ENCODE results near the gene DPM2.
A peak's percentile ranks its signal among the peaks of the same experiment; 100 is the strongest.

Gene DPM2

DNA sequence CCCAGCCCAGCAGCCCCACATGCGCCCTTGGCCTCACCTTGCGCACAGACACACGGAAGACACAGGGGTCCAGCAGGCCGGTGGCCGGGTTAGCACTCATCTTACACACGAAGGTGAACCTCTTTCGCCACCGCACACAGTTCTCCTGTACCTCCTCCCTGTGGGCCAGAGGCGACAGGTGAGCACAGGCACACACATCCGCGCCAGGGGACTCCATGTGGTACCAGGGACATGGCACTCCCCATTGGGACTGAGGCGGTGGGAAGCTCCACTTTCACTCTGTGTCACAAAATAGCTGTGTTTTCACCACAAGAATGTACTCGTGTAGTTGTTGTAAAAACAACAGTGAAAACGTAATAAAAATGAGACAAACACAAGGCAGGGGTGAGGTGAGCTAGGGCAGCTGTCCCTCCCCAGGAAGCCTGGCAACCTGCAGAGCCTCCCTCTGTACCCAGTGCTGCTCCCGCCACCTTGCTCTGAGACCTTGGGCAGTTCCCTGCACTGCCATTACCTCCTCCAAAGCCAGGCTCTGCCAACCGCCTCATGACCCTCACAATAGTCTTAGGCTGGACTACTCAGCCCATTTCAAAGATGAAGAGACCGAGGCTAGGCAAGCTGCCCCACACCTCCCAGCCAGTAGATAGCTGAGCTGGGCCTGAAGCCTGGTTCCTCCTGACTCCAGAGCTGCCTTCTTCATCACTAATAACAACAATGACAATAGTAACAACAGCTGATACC lies 16.3 kb upstream of the DPM2 start:
- no peak for DNase-seq

DNA sequence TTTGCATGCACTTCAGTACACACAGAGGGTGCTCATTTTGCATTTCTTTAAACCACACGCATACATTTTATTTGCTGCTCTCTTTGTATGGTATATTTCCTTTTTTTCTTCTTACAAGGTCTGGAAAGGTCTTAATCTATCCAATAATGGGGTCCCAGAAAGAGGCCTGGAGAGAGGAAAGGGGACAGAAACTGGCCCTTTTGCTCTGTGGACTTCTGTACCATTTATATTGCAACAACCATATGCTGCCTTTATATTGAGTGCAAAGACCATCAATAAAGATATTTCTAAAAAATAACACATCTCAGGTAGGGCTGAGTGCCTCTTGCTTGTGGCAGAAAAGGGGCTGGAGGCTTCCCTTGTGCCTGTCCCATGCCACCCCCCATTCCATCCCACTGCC lies 15.5 kb upstream of the DPM2 start:
- DNase-seq = no peak

DNA sequence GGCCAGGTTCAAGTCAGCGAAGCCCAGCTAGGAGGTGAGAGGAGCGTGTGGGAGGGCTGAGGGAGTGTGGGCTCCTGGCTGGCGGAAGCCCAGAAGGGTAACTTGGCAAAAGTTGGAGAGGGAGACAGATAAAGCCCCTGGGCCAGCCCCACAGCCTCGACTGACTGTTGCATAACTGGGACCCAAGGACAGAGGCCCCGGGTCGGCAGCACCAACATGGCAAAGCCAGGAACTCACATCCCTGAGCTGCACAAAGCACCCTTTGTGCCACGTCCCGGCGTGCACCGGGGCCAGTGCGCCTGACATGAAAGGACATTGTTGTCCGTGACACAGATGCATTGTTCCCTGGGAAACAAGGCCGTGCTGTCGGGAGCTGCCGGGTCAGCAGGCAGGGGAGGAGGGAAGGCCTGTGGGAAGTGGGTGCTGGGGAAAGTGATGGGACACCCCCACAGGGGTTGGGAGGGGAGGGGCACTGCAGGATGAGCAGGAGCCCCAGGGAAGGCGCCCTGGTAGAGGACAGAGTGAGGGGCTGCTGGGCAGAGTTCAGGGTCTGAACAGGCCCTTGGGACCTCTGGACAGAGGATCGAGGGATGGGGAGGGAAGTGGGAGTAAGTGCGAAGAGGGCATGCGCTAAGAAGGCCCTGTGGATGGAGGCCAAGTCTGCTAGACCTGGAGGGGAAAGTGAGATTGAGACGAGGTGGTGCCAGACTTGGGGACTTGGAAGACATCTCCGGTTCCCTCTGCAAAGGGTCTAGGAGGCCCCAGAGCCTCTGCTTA lies 13.0 kb upstream of the DPM2 start:
- no peak for DNase-seq

DNA sequence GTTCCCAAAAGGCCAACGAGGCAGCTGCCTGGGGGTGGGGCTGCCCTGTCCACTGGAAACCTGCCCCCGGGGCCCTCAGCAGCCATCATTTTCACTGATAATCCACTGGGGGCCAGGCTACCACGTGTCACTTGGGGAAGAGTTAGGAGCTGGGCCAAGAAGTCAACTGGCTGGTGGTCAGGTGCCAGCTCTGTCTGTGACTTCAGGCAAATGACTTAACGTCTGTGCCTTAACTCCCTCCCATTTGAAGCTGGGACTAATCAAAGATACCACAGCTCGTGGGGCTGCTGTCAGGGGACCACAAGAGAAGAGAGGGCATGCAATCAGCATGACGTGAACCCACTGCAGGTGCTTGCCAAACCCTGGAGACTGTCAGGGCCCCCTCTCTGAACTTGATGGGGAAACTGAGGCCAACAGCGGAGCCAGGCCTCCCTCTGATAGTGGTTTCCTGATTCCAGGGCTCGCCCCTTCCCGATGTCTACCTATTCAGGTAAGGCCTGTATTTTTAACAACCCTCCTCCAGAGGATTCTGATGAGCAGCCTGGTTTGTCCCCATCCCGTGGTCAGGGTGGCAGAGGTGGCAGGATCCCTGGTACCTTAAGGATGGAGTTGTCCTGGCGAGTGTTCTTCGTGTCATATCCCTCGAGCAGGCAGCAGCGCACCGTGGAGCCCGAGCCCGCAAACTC lies 12.3 kb upstream of the DPM2 start:
- no peak for DNase-seq

DNA sequence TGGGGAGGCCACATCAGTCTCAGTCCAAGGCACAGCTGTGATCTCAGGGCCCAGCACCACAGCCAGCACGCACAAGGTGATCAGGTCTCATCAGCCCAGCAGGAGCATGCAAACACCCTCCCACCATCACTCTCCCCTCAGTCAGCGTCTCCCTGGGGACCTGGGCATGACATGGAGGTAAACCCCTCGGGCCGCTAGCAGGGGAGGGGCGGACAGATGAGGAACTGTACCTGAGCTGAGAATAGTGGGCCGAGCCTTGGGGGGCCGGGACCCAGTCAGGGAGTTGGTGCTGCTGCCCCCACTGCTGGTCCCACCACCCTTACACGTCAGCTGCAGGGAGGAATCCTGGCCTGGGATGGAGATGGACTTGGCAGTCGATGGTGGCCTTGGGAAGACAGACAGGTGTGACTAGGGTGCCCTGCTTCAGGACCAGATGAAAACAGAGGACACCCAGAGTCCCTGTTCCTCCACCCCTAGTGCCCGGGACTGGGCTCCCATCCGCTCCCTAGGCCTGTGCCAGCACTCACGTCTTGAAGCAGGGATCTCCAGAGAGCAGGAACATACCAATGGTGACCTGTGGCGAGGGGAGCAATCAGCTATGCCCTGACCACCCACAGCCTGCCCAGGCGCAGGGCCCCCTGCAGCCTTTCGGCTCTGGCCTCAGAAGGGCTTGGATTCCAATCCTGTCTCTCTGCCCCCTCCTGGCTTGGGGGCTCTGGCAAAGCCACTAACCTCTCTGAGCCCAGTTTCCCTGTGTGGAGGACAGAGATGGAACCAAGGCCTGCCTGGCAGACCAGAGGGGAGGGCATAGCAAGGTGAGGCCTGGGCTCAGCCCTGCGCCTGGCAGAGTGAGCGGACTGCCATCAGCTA lies 10.4 kb upstream of the DPM2 start:
- no peak for DNase-seq

DNA sequence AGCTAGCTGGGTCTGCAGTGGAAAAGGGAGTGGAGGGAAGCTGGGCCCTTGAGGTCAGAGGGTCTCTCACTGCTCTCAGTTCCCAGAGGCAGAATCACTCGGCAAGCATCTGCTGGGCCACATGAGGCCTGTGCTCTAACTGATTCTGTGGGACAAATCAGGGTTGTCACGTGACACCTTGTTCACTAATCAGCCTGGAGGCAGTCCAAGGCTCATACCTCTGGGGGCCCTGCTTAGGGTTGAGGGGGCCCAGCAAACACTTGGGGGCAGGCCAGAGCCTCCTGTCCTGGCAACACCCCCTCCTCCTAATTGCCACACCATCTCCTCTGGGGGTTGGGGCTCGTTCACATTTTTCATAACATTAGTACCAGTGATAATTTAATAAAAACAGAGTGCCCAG lies 9.1 kb upstream of the DPM2 start:
- no peak for DNase-seq

DNA sequence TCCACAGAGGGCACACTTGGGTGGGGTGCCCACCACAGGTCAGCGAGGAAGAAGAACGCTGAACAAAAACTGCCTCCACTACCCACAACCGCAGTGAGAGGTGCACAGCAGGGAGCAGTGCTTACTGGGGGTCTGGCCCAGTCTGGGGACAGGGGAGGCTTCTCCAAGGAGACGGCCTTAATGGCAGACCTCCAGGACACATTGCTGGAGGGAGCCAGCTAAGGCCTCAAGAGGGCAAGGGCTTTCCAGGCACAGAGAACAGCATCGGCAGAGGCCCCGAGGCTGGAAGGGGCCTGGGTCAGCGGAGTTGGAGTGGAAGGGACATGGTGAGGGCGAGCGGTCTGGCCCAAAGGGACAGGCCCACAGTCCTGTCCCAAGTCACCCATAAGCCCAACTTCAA lies 8.3 kb upstream of the DPM2 start:
- DNase-seq = no peak

DNA sequence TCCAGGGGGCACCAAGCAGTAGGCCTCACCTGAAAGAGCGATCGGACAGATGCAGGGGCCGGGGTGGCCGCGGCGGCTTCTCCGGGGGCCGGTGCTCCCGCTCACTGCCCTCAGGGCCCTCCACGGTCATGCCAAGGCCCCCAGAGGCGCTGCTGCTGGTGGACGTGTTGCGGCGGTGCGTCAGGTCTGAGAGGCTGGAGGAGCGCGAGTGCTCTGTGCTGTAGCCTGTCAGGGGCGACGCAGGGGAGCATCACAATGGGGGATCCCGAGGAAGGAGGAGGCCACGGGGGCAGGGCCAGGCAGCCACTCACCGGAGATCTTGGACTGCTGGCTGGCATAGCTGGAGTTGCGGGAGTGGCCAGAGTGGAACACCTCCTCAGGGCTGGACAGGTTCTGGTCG lies 7.7 kb upstream of the DPM2 start:
- no peak for DNase-seq

DNA sequence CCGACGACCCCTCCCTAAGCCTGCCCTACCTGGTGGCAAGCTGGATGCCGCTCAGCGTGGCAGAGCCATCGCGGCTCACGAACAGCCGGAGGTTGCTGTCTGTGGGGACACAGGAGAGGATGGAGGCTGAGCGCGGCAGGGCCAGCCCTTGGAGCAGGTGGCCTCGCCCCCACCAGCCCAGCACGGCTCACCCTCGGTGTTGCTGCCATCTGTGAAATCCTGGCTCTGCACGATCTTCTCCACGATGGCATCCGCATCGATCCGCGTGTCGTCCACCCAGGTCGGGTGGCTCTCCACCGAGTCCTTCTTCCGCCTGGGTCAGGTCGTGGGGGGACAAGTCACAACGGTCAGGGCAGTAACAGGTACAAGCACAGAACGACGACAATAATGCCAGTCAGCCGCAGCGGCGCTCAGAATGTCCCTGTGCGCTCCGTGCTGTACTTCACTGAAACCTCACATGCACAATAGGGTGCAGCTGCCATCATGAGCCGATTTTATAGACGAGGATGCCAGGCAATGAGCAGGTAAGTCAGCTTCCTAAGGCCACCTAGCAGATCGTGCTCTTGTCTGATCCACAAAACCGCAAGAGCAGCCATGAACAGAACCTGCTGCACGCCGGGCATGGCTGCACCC lies 7.0 kb upstream of the DPM2 start:
- no peak for DNase-seq

DNA sequence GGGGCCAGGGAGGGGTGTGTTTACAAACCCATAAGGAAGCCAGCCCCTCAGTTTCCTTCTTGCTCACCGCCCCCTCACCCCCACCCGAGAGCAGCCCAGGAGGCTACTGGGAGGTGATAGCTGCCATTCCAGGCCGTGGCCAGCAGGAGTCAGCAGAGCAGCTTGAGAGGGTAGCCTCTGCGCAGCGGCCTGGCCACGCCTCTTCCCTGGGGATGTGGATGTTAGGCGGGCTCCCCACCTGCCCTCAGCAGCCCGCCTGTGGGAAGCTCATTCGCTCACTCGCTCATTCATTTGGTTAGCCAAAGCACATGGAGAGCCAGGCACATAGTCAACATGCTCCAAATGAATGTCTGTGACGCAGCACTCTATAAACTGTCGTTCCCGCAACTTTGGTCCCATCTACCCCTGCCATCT lies 6.1 kb upstream of the DPM2 start:
- peak; percentile 70 for DNase-seq

DNA sequence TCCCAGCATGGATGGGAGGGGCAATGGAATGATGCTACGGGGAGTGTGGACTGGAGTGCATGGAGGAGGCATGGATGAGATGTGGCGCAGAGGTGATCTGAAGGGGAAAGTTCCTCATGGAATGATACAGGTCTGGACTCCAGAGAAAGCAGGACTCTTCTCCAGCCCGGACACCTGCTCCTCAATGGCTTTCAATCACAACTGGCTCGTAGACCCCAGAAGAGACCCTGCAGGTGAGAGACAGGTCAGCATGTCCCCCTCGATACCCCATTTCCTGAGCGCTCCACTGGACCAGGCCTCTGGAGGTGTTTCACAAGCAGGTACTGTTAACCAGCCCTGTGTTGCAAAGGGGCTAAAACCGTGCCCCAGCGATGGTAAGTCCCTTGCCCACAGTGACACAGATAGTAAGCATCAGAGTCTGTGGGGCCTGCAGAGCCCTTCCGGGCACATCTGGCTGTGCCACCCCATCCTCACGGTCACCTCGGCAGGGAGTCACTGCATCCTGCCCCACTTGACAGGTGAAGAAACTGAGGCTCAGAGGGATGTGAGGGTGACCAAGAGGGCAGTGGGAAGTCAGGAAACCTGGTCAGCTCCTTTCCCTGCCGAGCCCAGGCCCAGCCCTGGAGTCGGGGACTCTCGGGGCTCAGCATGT lies 5.5 kb upstream of the DPM2 start:
- no peak for DNase-seq

DNA sequence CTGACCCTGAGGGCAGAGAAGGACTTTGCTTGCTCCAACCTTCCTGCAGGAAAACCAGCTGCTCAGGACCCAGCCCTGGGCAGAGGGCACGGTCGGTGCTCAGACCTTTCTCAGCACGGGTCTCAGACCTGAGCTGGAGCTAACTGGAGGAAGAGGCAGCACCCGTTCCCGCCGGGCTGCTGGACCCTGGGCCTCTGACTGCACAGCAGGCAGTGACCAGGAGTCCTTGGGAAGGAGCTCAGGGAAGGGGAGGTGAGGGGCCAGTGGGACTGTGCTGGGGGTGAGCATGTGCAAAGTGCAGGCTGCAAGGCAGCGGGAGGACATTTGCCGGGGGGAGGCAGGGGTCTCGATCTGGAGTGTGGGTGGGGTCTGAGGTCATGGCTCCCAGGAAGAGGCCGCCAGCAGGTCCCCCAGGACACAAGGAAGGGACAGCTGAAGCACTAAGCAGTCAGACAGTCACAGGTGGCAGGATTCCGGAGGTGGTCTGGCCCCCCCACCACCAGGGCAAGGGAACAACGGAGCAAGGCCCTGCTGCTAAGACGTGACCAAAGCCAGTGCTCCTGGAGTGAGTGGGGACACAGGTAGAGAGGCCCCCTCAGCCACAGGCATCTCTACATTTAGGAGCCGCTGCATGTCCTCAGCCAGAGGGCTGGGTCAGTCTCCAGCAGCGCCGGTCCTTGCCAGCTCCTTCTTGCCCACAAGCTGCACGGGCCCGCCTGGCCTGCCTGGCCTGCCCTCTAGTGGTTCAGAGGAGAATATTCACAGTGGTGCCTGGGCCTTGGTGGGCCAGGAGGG lies 4.8 kb upstream of the DPM2 start:
- peak; percentile 29 for DNase-seq

DNA sequence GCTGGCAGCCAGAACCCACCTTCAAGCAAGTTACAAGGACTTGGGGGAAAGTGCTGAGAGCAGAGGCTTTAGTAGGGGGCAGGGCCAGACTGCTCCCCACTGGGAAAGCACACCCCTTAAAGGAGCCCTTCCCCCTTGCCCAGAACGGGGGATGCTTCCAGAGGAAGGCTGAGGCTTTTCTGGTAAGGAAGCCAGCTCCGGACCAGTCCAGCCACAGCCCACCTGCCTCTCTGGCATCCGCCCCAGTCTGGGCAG lies 4.2 kb upstream of the DPM2 start:
- no peak for DNase-seq

DNA sequence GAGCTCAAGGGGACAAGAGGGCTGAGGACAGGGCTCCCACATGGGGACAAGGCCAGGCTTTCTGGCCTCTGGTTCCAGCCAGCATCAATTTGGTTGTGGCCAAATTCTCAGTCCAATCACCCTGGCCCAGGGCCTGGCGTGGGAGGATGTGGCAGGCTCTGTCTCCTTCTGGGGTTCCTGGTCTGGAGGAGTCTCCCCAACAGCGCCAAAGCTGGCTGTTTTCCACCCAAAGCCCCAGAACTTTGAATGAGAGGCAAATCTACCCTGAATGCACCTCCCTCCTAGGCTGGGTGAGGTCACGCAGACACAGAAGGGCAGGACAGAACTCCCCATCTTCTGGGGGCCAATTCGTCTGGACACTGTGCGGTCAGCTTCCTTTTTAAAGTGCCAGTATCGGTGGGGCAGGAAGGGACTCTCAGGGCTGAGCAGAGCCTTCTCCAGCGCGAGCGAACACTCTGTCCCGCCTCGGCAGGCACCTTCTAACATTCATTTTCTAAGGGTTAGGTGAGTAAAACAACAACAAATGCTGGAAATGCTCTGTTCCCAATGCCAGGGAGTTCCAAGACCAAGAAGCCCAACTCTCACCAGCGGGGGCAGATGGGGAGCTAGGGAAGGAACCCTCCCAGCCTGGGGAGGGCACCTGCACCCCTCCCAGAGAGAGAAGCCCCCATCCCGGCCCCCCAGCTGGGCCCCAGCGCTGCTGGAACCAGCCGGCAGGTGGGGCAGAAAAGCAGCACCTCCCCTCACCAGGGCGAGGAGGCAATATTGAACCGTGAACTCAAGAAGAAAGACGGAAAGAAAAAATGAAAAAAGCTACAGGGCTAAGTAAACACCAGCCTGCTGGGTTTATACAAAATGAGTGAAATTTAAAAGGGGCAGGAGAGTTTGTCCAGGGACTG lies 3.7 kb upstream of the DPM2 start:
- DNase-seq = no peak

DNA sequence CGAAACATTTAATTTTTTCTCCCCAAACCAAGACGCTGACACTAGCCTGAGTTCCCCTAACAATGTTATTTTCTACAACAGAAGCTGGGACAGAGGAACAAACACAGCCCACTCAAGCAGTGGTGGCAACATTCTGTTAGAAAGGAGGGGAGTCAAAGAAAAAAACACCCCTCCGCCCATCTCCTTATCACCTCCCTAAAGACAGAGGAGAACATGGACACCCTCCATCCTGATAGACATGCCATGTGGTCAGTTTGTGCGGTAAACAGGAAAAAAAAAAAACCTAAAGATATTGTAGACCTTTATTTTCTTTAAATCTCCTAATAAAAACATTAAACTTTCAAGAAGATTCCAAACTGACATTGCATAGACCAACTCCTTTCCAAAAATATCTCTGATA lies 2.9 kb upstream of the DPM2 start:
- DNase-seq = no peak

DNA sequence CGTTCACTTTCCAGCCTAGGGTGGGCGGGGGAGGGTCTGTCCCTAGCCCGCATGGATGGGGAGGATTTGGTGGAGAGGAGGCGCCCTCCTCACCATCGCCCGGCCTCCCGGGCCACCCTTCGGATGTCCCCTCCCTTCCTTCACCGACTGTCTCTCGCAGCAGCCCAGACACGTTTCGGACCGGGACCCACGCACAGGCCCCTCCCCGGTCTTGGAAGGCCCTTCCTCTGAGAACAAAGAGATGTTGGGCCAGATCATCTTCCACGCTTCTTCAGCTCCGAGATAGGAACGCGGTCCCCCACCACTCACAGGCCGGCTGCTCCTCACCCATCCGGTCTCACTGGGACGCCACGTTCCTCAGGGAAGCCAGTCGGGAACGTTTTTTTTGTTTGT lies 640 bp upstream of the DPM2 start:
- DNase-seq = no peak

DNA sequence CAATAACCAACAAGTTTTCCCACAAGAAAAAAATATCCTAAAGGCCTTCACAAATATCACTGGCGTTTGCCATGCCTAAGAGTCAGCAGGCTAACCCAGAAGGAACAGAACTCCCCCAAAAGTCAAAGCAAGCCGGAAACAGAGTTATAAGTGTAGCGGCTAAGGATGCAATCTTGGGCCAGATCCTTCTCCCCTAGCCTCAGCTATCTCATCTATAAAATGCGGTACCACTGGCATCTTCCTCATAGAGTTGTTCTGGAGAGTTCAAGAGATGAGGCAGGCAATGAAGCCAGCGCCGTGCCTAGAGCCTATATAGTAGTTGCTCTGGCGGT lies 632 bp downstream of the DPM2 start:
- no peak for DNase-seq

DNA sequence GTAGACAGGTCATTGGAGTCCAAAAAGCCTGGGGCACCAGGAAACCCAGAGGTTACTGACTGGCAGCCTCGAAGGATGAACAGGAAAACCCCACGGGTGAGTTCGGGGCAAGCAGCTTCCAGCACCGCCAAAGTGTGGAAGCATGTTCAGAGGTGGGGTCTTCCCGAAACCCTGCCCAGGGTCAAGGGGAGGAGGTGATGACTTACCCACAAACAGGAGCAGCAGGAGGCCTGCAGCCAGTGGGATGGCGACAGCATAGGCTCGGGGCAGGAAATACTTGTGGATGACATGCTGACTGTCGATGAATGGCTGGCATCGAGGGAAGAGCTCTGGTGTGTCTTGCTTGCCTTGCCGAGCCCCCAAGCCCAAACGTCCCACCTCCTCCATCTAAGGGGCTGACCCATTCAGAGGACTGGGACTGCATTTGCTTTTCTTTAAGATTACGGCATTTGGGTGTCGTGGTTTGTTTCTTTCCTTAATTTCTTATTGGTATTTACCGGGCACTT lies 1.3 kb downstream of the DPM2 start:
- no peak for DNase-seq

DNA sequence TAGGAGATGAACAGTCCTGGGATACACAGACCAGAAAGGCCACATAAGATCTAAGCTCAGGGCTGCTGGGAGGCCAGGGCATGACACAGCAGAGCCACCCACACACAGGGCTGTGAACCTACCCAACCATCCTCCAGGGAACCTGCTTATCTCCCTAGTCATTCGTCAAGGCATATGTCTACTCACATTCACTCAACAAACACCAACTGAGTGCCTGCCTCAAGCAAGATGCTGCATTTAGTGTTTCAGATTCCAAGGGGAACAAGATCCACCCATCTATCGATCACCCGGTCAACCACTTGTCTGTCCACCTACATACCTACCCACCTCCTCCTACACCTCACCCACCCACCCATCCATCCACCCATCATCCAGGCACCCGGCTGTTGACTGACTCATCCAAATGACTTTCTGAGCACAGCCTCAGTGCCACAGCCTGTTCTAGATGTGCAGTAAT lies 1.9 kb downstream of the DPM2 start:
- no peak for DNase-seq

DNA sequence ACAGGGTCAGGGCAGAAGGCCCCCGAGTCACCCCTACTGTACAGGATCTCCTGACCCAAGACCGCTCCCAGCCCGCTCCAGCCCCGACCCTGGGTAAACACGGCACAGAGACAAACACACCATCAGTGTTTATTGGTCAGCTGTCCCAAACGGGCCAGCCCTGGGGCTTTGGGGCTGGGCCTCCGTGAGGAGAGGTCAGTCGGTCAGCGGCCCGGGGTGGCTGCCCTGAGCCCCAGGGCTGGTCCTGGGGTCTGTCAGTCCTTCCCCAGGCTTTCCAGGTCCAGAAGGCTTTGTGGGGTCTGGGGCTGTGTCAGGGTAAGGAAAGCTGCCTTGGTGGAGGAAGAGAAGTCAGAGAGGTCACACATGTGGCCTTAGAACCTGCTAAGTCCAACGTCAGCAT lies 2.7 kb downstream of the DPM2 start:
- DNase-seq = no peak
